GM18867 (cell line): ENCODE results near the gene TLX2.
"Not testable (repeated sequence)": the region's sequence is repeated elsewhere in the genome, so short reads cannot be mapped to it uniquely, and the experiment has no call there.

ENCODE experiments used
- ATAC-seq: cut with Tn5 transposase; IDR thresholded peaks from one replicate; pipeline ENCODE4 v1.9.1; 2021; ENCODE audit warnings: mild to moderate bottlenecking, moderate library complexity; ENCODE audit not compliant: unreplicated experiment

Gene TLX2

DNA sequence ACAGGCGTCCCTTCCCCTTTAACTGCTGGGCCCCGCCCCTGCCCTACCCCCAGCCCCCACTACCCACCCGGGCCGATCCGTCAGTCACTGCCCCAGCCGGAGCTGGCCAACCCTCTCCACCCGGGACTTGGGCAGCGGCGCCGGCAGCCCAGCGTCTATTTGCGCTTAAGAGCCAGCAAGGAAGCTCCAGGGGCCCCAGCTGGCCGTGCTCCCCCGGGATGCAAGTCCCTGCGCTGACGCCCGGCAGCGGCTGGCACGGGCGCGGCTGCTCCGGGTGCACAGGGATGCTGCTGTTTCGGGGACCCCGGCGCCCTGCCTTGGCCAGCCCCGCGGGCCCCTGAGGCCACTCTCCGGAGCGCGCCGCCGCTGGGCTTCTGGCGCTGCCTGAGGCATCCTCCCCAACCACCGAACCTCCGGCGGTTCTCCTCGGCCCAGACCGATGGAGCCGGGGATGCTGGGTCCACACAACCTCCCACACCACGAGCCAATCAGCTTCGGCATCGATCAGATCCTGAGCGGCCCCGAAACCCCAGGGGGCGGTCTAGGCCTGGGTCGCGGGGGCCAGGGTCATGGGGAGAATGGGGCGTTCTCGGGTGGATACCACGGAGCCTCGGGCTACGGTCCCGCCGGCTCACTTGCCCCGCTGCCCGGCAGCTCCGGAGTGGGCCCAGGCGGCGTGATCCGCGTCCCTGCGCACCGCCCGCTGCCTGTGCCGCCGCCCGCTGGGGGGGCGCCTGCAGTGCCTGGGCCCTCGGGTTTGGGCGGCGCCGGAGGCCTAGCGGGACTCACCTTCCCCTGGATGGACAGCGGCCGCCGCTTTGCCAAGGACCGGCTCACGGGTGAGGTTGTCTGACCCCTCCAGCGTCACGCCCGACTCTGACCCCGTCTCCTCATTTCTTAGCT lies at the start of gene TLX2:
TLX2 (plus strand) TSS at position 83 of the 903 bp plus-strand sequence; CDS start at position 440, 357 bp downstream.
- no peak for ATAC-seq

DNA sequence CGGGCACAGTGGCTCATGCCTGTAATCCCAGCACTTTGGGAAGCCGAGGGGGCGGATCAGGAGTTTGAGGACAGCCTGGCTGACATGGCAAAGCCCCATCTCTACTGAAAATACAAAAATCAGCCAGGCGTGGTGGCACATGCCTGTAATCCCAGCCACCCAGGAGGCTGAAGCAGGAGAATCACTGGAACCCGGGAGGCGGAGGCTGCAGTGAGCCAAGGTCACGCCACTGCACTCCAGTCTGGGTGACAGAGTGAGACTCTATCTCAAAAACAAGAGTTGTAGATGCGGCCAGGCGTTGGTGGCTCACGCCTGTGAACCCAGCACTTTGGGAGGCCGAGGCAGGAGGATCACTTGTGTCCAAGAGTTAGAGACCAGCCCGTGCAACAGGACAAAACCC lies 43.5 kb upstream of the TLX2 start:
- not testable (repeated sequence) for ATAC-seq

DNA sequence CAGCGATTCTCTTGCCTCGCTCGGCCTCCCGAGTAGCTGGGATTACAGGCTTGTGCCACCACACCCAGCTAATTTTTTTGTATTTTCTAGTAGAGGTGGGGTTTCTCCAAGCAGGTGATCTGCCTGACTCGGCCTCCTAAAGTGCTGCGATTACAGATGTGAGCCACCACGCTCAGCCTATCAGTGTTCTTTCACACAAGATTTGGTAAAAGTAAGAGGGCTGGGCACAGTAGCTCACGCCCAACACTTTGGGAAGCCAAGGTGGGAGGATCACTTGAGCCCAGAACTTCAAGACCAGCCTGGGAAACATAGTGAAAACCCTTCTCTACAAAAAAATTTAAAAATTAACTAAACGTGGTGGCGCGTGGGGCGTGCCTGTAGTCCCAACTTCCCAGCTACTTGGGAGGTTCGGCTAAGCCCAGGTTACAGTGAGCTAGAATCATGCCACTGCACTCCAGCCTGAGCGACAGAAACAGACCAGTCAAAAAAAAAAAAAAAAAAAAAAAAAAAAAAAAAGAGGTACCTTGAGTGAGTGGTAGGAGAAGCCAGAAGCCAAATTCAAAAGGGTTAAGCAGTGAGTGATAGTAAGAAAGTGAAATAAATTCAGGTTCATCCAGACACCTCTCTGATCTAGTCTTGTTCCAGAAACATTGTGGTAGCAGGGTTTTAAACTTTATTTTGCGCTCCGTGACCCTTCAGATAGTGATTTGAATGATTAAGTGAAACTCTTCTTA lies 42.8 kb upstream of the TLX2 start:
- ATAC-seq, result no peak

DNA sequence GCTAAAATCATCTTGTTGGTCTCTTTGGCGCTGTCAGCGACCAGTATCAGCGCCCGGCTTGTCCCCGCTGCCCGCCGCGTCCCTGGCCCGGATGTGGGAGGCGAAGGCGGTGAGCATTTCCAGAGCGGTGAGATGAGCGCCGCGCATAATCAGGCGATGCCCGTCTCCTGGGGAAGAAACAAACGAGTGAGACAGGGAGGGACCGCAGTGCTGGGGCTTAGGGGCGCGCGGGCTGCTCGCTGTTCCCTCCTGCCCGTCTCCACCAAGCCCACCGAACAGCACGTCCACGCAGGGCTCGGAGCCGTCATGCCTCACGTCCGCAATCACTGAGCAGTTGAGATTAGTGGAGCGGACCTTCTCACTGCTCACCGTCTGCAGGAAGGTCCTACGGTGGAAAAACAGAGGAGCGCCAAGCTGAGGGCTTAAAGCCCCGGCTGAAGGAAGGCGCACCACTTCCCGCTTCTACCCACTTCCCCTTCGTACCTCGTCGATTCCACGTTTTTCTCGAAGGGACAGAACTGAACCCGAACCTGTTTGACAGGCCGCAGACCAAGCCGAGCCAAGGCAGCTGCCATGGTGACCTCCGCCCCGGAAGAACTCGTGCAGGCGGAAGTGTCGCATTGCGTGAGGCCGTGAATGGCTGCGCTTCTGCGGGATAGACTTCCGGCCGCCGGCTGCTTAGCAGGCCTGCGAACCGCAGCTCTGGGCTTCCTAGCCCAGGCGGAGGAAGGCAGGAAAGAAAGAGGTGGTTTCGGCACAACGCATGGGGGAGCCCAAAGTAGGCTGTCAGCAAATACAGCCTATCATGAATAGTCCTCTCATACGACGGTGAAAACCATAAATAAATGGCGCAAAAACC lies 41.9 kb upstream of the TLX2 start, which contains the start of gene MRPL53:
MRPL53 (minus strand) TSS at position 595 of the 859 bp plus-strand sequence; CDS start at position 575, 20 bp downstream.
- peak; percentile 85 for ATAC-seq

DNA sequence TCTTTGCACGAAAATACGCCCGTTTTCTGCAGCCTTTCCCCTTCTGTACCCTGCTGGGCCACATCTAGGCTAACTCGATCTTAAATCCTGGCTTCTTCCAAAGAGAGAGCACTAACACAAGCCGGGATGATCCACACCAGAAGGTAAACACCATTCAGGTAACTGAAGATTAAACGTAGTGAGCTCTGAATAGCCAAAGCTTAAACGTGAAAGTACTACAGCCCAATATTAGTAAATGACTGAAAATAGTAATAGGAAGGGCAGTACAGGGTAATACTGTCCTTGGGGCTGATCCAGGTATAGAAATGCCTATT lies 41.3 kb upstream of the TLX2 start:
- ATAC-seq, result no peak

DNA sequence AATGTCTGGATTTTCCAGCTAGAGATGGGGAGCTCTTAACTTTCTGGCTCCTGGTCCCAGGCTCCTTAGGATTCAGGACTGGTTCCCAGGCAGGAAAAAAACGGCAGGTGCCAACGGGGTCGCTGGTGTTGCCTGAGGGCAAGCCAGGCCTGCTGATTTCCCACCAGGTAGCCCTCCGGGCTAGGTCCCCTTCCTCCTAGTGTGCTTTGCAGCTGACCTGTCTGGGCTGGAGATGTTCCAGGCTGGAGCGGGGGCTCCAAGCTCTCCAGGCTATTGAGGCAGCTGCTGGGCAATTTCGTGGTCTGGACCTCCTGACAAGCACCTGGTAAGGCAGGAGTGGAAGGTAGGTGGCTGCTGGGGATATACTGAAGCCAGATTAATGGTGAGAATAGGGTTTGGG lies 39.8 kb upstream of the TLX2 start:
- no peak for ATAC-seq

DNA sequence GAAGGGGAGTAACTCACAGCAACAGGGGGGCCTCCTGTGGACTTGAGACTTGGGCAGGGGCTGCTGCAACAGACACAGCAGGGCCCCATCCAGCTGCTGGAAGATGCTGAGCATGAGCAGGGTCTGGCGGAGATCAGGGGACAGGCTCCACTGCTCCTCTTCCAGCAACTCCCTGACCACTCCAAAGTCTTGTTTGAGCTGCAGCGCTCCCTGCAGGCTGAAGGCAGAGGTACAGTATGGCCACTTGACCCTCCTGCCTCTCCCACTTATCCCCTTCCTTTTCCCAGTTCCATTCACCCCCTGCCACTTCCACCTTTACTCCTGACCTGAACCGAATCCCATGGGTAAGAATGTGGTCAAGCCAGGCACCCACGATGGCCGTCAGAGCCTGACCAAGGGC lies 39.4 kb upstream of the TLX2 start:
- no peak for ATAC-seq

DNA sequence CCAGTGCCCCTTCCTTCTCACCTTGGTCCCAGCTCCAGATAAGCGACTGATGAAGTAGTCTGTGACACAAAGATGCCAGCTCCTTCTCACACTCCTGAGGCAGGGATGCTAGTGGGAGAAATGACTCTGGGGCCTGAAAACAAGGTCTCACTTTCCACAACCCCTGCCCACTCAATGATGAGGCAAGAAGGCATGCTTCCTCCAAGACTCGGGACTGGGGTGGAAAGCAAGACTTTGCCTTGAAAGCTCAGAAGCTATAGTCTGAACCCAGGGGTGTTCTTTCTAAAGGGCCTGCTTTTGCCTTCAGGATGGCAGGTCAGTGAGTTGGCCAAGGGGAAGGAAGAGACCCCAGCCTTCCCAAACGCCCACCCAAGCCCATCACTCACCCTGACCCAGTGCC lies 32.8 kb upstream of the TLX2 start:
- ATAC-seq, result no peak

DNA sequence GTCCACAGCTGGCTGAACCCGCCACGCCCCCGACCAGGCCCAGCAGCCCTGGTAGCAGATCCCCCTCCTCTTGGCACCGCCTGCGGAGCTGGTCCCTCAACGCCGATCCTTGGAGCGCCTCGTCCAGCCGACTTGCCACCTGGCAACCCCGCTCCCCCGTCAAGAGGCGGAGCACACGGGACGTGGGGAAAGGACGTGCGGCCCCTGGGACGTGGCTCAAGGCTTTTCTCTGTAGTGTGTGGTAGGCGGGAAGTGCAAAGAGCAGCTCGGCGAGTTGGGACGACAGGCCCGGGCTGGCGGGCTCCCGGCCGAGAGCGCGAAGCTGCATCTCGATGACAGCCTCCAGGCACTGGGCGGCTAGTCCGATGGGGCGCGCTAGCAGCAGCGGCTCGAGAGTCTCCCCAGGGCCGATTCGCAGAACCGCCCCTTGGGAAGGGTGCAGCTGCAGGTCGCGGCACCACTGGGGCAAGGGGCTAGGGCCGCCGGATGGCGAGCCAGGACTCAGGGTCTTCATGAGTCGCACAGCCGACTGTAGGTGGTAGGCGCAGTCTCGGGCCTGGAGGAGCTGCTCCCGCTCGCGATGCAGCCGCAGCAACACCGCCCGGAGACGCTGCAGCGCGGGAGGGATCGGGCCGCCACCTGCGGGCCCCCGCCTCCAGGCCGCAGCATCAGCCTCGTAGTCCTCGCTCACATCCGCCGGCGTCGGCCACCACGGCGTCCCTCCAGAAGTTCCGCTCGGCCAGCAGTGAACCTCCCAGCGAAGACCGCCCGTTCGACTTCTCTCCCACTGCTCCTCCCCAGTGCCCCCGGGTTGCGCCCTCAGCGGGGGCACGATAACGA lies 32.1 kb upstream of the TLX2 start:
- peak; percentile 44 for ATAC-seq

DNA sequence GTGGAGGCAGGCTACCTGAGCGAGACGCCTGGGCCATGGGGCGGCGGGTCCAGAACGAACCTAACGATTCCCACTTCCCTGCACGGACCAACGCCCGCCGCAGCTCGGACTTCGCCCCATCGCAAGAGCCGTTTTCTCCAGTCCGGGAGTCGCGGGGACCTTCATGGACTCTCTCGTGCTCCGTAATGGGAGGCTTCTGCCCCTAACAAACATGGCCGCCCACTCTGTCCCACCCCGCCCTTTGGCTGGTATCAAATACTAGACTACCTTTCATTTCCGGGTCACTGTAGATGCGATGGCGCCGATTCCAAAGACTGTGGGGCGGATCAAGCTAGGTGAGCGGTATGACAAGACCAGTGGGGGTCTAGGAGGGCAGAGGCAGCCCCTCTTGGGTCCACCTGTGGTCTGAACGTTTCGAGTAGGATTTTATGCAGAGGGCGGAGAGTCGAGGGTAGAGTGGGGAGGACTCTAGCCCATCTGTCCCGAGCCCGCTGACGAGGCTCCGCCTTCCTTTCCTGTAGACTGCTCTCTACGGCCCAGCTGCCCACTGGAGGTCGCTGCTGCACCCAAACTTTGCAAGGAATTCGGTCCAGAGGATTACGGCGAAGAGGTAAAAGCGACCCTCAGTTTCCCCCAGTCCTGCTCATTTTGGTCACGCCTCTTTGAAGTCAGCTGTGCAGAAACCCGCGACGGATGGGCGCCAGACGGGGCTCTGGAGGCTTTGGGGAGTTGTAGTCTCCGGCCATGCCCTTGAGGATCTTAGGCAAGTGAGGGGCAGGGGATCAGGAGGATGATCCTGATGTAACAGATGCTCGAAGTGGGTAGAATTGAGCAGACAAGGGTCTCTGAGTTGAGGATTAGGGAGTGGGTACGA lies 31.2 kb upstream of the TLX2 start, which contains the start of the genes CCDC142 and TTC31:
CCDC142 (minus strand) TSS at position 198 of the 874 bp plus-strand sequence; CDS start at position 37, 161 bp downstream.
TTC31 (plus strand) TSS at position 281 of the 874 bp plus-strand sequence; CDS start at position 296, 15 bp downstream.
- peak; percentile 90 for ATAC-seq

DNA sequence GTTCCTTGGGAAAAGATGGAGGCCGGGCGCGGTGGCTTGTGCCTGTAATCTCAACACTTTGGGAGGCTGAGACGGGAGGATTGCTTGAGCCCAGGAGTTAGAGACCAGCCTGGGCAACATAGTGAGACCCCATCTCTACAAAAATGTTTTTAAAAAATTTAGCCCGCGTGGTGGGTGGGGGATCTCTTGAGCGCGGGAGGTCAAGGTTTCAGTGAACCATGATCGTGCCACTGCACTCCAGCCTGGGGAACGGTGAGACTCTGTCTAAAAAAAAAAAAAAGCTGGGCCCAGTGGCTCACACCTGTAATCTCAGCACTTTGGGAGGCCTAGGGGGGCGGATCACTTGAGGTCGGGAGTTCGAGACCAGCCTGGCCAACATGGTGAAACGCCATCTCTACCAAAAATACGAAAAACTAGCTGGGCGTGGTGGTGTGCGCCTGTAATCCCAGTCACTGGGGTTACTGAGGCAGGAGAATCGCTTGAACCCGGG lies 30.5 kb upstream of the TLX2 start:
- ATAC-seq, result not testable (repeated sequence)

DNA sequence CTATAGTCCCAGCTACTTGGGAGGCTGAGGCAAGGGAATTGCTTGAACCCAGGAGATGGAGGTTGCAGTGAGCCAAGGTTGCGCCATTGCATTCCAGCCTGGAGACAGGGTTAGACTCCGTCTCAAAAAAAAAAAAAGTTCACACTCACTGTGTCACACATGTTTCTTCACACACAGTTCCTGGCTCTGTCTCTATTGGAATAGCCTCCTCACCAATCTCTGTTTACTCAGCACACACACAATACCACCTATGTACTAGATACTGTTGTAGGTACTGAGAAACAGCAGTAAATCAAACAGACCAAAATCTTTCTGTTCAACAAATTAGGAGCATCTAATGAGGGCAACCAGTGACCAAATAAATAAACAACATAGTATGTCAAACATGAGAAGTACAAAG lies 28.1 kb upstream of the TLX2 start:
- no peak for ATAC-seq

DNA sequence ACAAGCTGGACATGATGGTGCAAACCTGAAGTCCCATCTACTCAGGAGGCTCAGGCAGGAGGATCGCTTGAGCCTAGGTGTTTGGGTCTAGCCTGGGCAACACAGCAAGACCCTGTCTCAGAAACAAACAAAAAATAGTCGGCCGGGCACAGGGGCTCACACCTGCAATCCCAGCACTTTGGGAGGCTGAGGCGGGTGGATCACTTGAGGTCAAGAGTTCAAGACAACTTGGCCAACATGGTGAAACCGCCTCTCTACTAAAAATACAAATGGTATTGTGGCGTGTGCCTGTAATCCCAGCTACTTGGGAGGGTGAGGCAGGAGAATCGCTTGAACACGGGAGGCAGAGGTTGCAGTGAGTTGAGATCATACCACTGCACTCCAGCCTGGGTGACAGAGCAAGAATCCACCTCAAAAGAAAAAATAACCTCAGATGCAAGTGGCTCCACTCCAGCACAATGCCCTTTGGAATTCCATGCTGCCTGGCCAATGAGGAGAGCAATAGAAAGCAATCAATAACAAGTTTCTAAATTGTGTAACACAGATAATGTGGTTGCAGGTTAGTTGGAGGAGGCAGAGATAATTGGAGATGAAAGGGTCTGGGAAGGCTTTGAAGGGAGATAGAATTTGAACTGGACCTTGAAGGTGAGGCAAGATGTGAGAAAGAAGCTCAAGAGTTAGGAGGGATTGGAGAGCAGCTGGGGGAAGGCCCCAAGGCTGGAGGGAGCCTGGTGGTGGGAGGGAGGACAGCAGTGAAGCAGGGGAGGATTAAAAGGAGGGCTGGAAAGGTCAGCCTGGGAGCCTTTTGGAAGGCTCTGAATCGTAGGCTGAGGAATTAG lies 25.4 kb upstream of the TLX2 start:
- ATAC-seq, result no peak

DNA sequence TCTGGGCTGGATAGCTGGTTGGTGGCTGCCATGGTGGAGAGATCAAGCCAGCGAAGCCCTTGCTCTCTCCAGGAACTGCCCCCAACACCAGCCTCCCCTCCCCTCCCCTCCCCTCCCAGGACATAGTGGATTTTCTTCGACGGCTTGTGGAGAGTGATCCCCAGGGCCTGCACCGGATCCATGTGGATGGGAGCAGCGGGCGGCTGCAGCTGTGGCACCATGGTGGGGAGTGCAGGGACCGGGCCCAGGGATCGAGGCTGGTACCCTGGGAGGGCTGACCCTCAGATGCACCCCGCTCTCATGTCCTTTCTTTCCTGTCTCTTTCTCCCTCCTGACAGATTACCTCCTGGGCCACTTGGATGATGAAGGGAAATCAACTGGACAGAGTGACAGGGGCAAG lies 24.3 kb upstream of the TLX2 start:
- ATAC-seq, result no peak

DNA sequence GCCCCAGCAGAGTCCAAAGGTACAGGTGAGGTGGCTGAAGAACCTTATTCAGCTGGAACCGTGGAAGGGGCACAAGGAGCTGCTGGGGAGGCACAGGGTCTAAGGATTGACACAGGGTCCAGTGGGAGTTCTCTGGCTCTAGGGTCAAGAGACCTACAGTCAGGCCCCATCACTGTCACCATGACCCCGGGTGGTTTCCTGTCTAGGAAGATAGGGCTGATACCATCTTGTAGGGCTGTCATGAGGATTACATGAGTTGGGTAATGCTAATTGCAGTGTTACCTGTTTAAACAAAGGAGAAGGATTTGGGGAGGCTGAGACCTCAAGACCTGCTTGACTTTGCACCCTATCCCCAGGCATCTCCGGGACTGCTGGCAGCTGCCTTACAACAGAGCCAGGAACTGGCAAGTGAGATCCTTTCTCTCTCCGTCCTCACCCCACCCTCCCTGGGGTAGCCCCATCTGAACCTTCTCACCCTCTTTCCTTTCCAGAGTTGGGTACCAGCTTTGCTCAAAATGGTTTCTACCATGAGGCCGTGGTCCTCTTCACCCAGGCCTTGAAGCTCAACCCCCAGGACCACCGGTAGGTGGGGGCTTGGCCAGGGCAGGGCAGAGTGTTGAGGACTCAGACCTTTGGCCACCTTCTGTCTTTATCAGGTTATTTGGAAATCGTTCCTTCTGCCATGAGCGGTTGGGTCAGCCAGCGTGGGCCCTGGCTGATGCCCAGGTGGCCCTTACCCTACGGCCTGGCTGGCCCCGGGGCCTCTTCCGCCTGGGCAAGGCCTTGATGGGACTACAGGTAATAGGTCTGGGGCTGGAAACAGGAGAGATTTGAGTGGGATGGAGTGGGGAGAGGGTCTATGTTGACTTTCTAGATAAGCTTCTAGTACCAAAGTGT lies 22.4 kb upstream of the TLX2 start:
- ATAC-seq, result no peak

DNA sequence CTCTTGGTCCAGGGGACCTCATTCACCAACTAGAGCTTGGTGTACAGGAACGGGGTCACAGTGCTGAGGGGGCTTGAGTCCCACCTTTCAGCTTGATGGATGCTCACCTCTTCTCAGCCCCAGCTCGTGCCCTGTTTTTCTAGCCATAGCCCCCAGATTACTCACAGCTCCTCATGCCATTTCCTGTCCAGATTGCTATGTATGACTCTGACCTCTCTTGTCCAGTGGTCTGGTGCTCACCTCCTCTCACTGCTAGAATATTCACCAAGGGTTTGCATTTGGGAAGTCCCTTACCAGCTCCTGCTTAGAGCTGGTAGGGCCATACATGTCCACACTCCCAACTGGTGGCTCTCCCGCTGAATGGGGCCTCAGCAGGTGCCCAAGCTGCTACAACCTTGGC lies 20.7 kb upstream of the TLX2 start:
- no peak for ATAC-seq

DNA sequence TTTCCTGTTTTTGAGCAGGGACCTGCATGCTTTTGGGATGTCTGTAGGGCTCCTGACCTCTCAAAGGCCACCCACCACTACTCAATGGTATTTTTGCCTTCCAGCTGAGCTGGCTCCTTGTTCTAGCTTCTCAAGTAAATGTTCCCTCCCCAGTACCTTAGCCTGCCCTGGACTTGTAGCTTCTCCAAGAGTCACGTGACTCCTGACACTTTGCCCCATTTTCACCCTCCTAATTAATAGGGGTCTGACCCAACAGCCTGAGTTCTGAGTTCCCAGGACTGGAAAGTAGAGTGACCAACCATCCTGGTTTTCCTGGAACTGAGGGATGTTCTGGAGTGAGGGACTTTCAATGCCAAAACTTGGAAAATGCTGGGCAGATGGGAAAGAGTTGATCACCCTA lies 18.8 kb upstream of the TLX2 start:
- no peak for ATAC-seq
